ENCODE measurements around the gene TMEM59L. TPM values are rescaled to one million over a fixed set of nuclear protein-coding genes. Genes with fewer than 3 reads are reported as not detected.
A peak's percentile ranks its signal among the peaks of the same experiment; 100 is the strongest.

Gene TMEM59L
- total and polyA plus RNA-seq, 2 donors (not counting 1 experiment from before 2014, with no cell fraction given) = not detected

- no peak for ATAC-seq (ENCODE audit: low read depth)
- CTCF ChIA-PET = no interaction called here
- H3K9me3 ChIP-seq (ENCODE audit: control extremely low read depth in 1 of 3, control insufficient read depth in 2 of 3, insufficient read depth in 1 of 3, low read length in 2 of 3) = no peaks in the 10 kb centered on the region
- H3K4me3 ChIP-seq (ENCODE audit: control extremely low read depth in 1 of 5, extremely low read depth in 1 of 5, insufficient read depth in 1 of 5, low read depth in 2 of 5, low read length in 4 of 5) = no peak overlapping the region
- H3K4me1 ChIP-seq (ENCODE audit: control insufficient read depth in 2 of 2, insufficient read depth in 2 of 2, low read length in 2 of 2) = peaks cover 31 to 32% of the 10 kb centered on the region in 2 donors
- H4K20me1 ChIP-seq (ENCODE audit: control insufficient read depth, insufficient read depth, low read length, poor library complexity, severe bottlenecking) = peaks cover 67% of the 10 kb centered on the region
- peaks cover 49% of the 10 kb centered on the region for H3K79me2 ChIP-seq (ENCODE audit: control insufficient read depth, insufficient read depth, low read length)
- Mint-ChIP-seq H3K27me3 (no peaks in the 10 kb centered on the region), H3K4me1 (peaks cover 37% of the 10 kb centered on the region), H3K4me3 (peak overlapping the region; percentile 29), H3K9me3 (ENCODE audit: insufficient read depth) (no peaks in the 10 kb centered on the region), H3K27ac (no peak overlapping the region)
- H3K4me2 ChIP-seq (replicated peaks; ENCODE audit: low read depth, low read length, poor library complexity, severe bottlenecking) = no peak overlapping the region
- H3K36me3 ChIP-seq (replicated peaks in 1 of 2; ENCODE audit: control extremely low read depth in 1 of 2, control insufficient read depth in 1 of 2, extremely low read depth in 1 of 2, insufficient read depth in 2 of 2, low read length in 1 of 2) = no peaks in the 10 kb centered on the region
- no peak overlapping the region for H3K9ac ChIP-seq (ENCODE audit: low read length)
- POLR2A ChIA-PET = interaction anchor here (0.6 kb wide), 1 partner anchor 10 kb away, joined by 3 read pairs; no protein-coding TSS in a partner anchor
- intact Hi-C loops (cut with micrococcal nuclease) = no loop called here
- no peak overlapping the region for H3K27ac ChIP-seq (ENCODE audit: low read length in 2 of 2)
- no peak overlapping the region for H2AFZ ChIP-seq (ENCODE audit: insufficient read depth, low read depth, low read length, poor library complexity, severe bottlenecking)
- H3K27me3 ChIP-seq (replicated peaks in 1 of 4; ENCODE audit: control extremely low read depth in 1 of 4, control insufficient read depth in 3 of 4, insufficient read depth in 4 of 4, low read length in 3 of 4) = no peaks in the 10 kb centered on the region
- DNase-seq = no peak
- TF ChIP-seq CTCF (IDR thresholded peaks at IDR 0.05) = no peak
- no peak for TF ChIP-seq EZH2 (IDR thresholded peaks at IDR 0.05; ENCODE audit: borderline replicate concordance, insufficient read depth, low read depth, low read length, poor library complexity, severe bottlenecking)
- WGBS (ENCODE audit: insufficient coverage) = 100% methylated on average over 10 of the region's 10 CpGs
Measured at GRCh38 chr19:18647807-18648206, 35.1 kb downstream of the TMEM59L start.

- Histone ChIP-seq H4K20me1 (ENCODE audit: control insufficient read depth, insufficient read depth, low read length, poor library complexity, severe bottlenecking) (peaks cover 62% of the 10 kb centered on the region), H3K9me3 (ENCODE audit: control extremely low read depth in 1 of 3, control insufficient read depth in 2 of 3, insufficient read depth in 1 of 3, low read length in 2 of 3) (no peaks in the 10 kb centered on the region), H2AFZ (ENCODE audit: insufficient read depth, low read depth, low read length, poor library complexity, severe bottlenecking) (no peak overlapping the region), H3K27ac (ENCODE audit: low read length in 2 of 2) (no peak overlapping the region), H3K79me2 (ENCODE audit: control insufficient read depth, insufficient read depth, low read length) (peaks cover 49% of the 10 kb centered on the region), H3K4me1 (ENCODE audit: control insufficient read depth in 2 of 2, insufficient read depth in 2 of 2, low read length in 2 of 2) (peaks cover 31 to 32% of the 10 kb centered on the region in 2 donors), H3K9ac (ENCODE audit: low read length) (peak overlapping the region; percentile 42), H3K27me3 (replicated peaks in 1 of 4; ENCODE audit: control extremely low read depth in 1 of 4, control insufficient read depth in 3 of 4, insufficient read depth in 4 of 4, low read length in 3 of 4) (no peaks in the 10 kb centered on the region), H3K4me2 (replicated peaks; ENCODE audit: low read depth, low read length, poor library complexity, severe bottlenecking) (peak overlapping the region; percentile 85), H3K4me3 (ENCODE audit: control extremely low read depth in 1 of 5, extremely low read depth in 1 of 5, insufficient read depth in 1 of 5, low read depth in 2 of 5, low read length in 4 of 5) (peak overlapping the region in 2 of 5 experiments; percentile 33 to 38), H3K36me3 (replicated peaks in 1 of 2; ENCODE audit: control extremely low read depth in 1 of 2, control insufficient read depth in 1 of 2, extremely low read depth in 1 of 2, insufficient read depth in 2 of 2, low read length in 1 of 2) (no peaks in the 10 kb centered on the region)
- 70% methylated on average over 13 of the region's 13 CpGs for WGBS (ENCODE audit: insufficient coverage)
- peak overlapping the region; percentile 86 for H3K4me3 Mint-ChIP-seq
- DNase-seq (no peak), ATAC-seq (ENCODE audit: low read depth) (no peak)
- no peaks in the 10 kb centered on the region for H3K27me3 Mint-ChIP-seq
- no peaks in the 10 kb centered on the region for H3K9me3 Mint-ChIP-seq (ENCODE audit: insufficient read depth)
- ChIA-PET POLR2A (no interaction called here), CTCF (no interaction called here)
- intact Hi-C loops (cut with micrococcal nuclease) = no loop called here
- TF ChIP-seq EZH2 (IDR thresholded peaks at IDR 0.05; ENCODE audit: borderline replicate concordance, insufficient read depth, low read depth, low read length, poor library complexity, severe bottlenecking) (no peak), CTCF (IDR thresholded peaks at IDR 0.05) (no peak)
- no peak overlapping the region for H3K27ac Mint-ChIP-seq
- H3K4me1 Mint-ChIP-seq = peaks cover 35% of the 10 kb centered on the region
Measured at GRCh38 chr19:18648973-18649315, 36.3 kb downstream of the TMEM59L start.
